OCI-LY1 (cell line): ENCODE results near the gene ELL2.
"Not testable (repeated sequence)": the region's sequence is repeated elsewhere in the genome, so short reads cannot be mapped to it uniquely, and the experiment has no call there.

ENCODE experiments used
- H2AFZ ChIP-seq: fragments of 200-600 bp; sonication (generic), shearing (Covaris generic); 2 replicates; pipeline ENCODE4 v1.6.0; 2014; ENCODE audit warnings: antibody characterized with exemption, mild to moderate bottlenecking, low read length
- H3F3A ChIP-seq: fragments of 200-600 bp; sonication (generic), shearing (Covaris generic); 2 replicates; pipeline ENCODE4 v1.6.0; 2014; ENCODE audit warnings: mild to moderate bottlenecking, antibody characterized with exemption, low read length, moderate library complexity; ENCODE audit not compliant: insufficient read depth
- H3K27ac ChIP-seq: fragments of 200-600 bp; sonication (generic); 2 replicates; pipeline ENCODE4 v1.5.1; 2014; ENCODE audit warnings: low read length, mixed run types, mild to moderate bottlenecking, low read depth; ENCODE audit not compliant: poor library complexity, severe bottlenecking
- H3K27me3 ChIP-seq: fragments of 200-600 bp; sonication (generic); 2 replicates; pipeline ENCODE4 v1.6.0; 2014; ENCODE audit warnings: antibody characterized with exemption, mild to moderate bottlenecking, low read length, moderate library complexity; ENCODE audit not compliant: insufficient read depth
- H3K36me3 ChIP-seq: fragments of 200-600 bp; sonication (generic); 2 replicates; pipeline ENCODE4 v1.6.1; 2014; ENCODE audit warnings: mild to moderate bottlenecking, antibody characterized with exemption, low read length, moderate library complexity, mixed read lengths; ENCODE audit not compliant: insufficient read depth
- H3K4me1 ChIP-seq: fragments of 200-600 bp; sonication (generic); 2 replicates; pipeline ENCODE4 v1.5.1; 2014; ENCODE audit warnings: mild to moderate bottlenecking, low read length, moderate library complexity; ENCODE audit not compliant: insufficient read depth, severe bottlenecking
- H3K4me2 ChIP-seq: fragments of 200-600 bp; sonication (generic), shearing (Covaris generic); 2 replicates; pipeline ENCODE4 v1.6.1; 2014; ENCODE audit warnings: low read length
- H3K4me3 ChIP-seq: fragments of 200-600 bp; sonication (generic); 2 replicates; pipeline ENCODE4 v1.5.1; 2014; ENCODE audit warnings: low read length, low read depth, mild to moderate bottlenecking, mixed read lengths; ENCODE audit not compliant: poor library complexity, severe bottlenecking
- H3K79me2 ChIP-seq: fragments of 200-600 bp; shearing (Covaris generic); 2 replicates; pipeline ENCODE4 v1.6.1; 2016; ENCODE audit warnings: mixed run types, low read length, mixed read lengths; ENCODE audit not compliant: insufficient read depth
- H3K9ac ChIP-seq: fragments of 200-600 bp; sonication (generic), shearing (Covaris generic); 2 replicates; pipeline ENCODE4 v1.6.1; 2014; ENCODE audit warnings: mild to moderate bottlenecking, low read length, mixed read lengths
- H3K9me2 ChIP-seq: fragments of 200-600 bp; sonication (generic), shearing (Covaris generic); 2 replicates; pipeline ENCODE4 v1.6.1; 2014; ENCODE audit warnings: low read depth, mild to moderate bottlenecking, low read length, mixed read lengths
- H3K9me3 ChIP-seq: fragments of 200-600 bp; shearing (Covaris generic); 2 replicates; pipeline ENCODE4 v1.6.1; 2014; ENCODE audit warnings: low read length, mixed read lengths
- H4K20me1 ChIP-seq: fragments of 200-600 bp; sonication (generic), shearing (Covaris generic); 2 replicates; pipeline ENCODE4 v1.6.0; 2016; ENCODE audit warnings: mild to moderate bottlenecking, low read length; ENCODE audit not compliant: insufficient read depth
- CTCF ChIP-seq: fragments of 200-600 bp; sonication (generic), shearing (Covaris generic); IDR thresholded peaks from 2 replicates; pipeline ENCODE4 v1.5.1; 2017; ENCODE audit warnings: mild to moderate bottlenecking, antibody characterized with exemption, low read length, moderate library complexity, mixed read lengths
- EZH2 ChIP-seq: fragments of 200-600 bp; sonication (generic), shearing (Covaris generic); IDR thresholded peaks from 2 replicates; pipeline ENCODE4 v1.8.0; 2017; ENCODE audit warnings: borderline replicate concordance, mixed run types, mild to moderate bottlenecking, antibody characterized with exemption, low read length, moderate library complexity, mixed read lengths

The ELL2 gene

GRCh38 chr5:95856501-95856981 is 105.1 kb downstream of the ELL2 start:
- Histone ChIP-seq H3K9me2 (no peaks in the 10 kb centered on the region), H3K79me2 (no peaks in the 10 kb centered on the region), H3K4me3 (no peak overlapping the region), H3K9ac (no peak overlapping the region), H3F3A (no peaks in the 10 kb centered on the region), H3K27ac (no peak overlapping the region), H3K9me3 (no peaks in the 10 kb centered on the region), H2AFZ (no peak overlapping the region), H3K36me3 (no peaks in the 10 kb centered on the region), H3K27me3 (no peaks in the 10 kb centered on the region), H4K20me1 (no peaks in the 10 kb centered on the region), H3K4me1 (peaks cover 7% of the 10 kb centered on the region), H3K4me2 (no peak overlapping the region)
- no peak for TF ChIP-seq CTCF
- no peak for TF ChIP-seq EZH2

GRCh38 chr5:95853490-95853889 is 108.2 kb downstream of the ELL2 start:
- Histone ChIP-seq H3K9me2 (no peaks in the 10 kb centered on the region), H3K36me3 (no peaks in the 10 kb centered on the region), H4K20me1 (no peaks in the 10 kb centered on the region), H3K79me2 (no peaks in the 10 kb centered on the region), H3K9me3 (no peaks in the 10 kb centered on the region), H3K4me3 (no peak overlapping the region), H2AFZ (no peak overlapping the region), H3K27ac (no peak overlapping the region), H3K27me3 (no peaks in the 10 kb centered on the region), H3F3A (no peaks in the 10 kb centered on the region), H3K9ac (no peak overlapping the region), H3K4me2 (no peak overlapping the region), H3K4me1 (no peaks in the 10 kb centered on the region)
- TF ChIP-seq CTCF (no peak), EZH2 (no peak)

GRCh38 chr5:95852567-95852966 is 109.1 kb downstream of the ELL2 start:
- H4K20me1 ChIP-seq, result no peaks in the 10 kb centered on the region
- no peak overlapping the region for H3K9ac ChIP-seq
- TF ChIP-seq EZH2 (no peak), CTCF (no peak)
- H3K4me3 ChIP-seq, result no peak overlapping the region
- H3K9me3 ChIP-seq, result no peaks in the 10 kb centered on the region
- H3K36me3 ChIP-seq, result no peaks in the 10 kb centered on the region
- no peaks in the 10 kb centered on the region for H3K9me2 ChIP-seq
- no peak overlapping the region for H3K27ac ChIP-seq
- no peak overlapping the region for H2AFZ ChIP-seq
- H3K79me2 ChIP-seq, result no peaks in the 10 kb centered on the region
- no peaks in the 10 kb centered on the region for H3K4me1 ChIP-seq
- no peak overlapping the region for H3K4me2 ChIP-seq
- H3F3A ChIP-seq, result no peaks in the 10 kb centered on the region
- no peaks in the 10 kb centered on the region for H3K27me3 ChIP-seq

- not testable (repeated sequence) for H3K9me2 ChIP-seq, H3K79me2 ChIP-seq, H3K36me3 ChIP-seq, H3K4me3 ChIP-seq, H3K4me2 ChIP-seq, H3K9me3 ChIP-seq, H3K4me1 ChIP-seq, H3K27ac ChIP-seq, H3K9ac ChIP-seq, H2AFZ ChIP-seq, H4K20me1 ChIP-seq, H3F3A ChIP-seq, H3K27me3 ChIP-seq
Observed at GRCh38 chr5:95851141-95851540, 110.5 kb downstream of the ELL2 start.
